ENCODE results near the gene SDK1. TPM values are rescaled to one million over a fixed set of nuclear protein-coding genes. Genes with fewer than 3 reads are reported as not detected.

The SDK1 gene
- total RNA-seq, 1 experiment from 2014 or later, result 20.0 TPM

DNA sequence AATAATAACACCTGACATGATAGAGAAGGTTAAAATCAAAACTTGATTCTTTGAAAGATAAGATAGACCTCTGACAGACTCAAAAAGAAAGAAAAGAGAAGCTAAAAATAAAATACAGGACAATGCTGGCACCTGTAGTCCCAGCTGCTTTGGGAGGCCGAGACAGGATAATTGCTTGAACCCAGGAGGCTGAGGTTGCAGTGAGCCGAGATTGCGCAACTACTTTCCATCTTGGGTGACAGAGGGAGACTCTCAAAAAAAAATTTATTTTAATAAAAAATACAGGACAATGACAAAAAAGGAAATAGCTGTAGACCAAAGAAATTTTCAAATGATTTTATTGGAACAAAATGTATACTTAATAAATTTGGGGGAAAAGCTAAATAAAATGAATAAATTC is 263.2 kb downstream of the SDK1 start:
- Mint-ChIP-seq H3K4me3 (ENCODE audit: low read depth, unreplicated experiment) (no peak overlapping the region), H3K27me3 (ENCODE audit: unreplicated experiment) (no peaks in the 10 kb centered on the region), H3K9me3 (ENCODE audit: low read depth, unreplicated experiment) (peaks cover 3% of the 10 kb centered on the region), H3K36me3 (ENCODE audit: insufficient read depth, unreplicated experiment) (no peaks in the 10 kb centered on the region), H3K27ac (ENCODE audit: unreplicated experiment) (no peak overlapping the region), H3K4me1 (ENCODE audit: low read depth, unreplicated experiment) (peaks cover 8% of the 10 kb centered on the region)
- no TSS peak for BruUV-seq (replicated peaks)
- TF ChIP-seq, protein P1, sequence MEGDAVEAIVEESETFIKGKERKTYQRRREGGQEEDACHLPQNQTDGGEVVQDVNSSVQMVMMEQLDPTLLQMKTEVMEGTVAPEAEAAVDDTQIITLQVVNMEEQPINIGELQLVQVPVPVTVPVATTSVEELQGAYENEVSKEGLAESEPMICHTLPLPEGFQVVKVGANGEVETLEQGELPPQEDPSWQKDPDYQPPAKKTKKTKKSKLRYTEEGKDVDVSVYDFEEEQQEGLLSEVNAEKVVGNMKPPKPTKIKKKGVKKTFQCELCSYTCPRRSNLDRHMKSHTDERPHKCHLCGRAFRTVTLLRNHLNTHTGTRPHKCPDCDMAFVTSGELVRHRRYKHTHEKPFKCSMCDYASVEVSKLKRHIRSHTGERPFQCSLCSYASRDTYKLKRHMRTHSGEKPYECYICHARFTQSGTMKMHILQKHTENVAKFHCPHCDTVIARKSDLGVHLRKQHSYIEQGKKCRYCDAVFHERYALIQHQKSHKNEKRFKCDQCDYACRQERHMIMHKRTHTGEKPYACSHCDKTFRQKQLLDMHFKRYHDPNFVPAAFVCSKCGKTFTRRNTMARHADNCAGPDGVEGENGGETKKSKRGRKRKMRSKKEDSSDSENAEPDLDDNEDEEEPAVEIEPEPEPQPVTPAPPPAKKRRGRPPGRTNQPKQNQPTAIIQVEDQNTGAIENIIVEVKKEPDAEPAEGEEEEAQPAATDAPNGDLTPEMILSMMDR (IDR thresholded peaks at IDR 0.05; ENCODE audit: unreplicated experiment), result no peak
- CTCF ChIA-PET, result interaction anchor here (0.9 kb wide), 1 partner anchor 12 kb away, joined by 5 read pairs; no protein-coding TSS in a partner anchor
- intact Hi-C loops (cut with micrococcal nuclease; ENCODE audit: unreplicated experiment), result no loop called here
- no peak for DNase-seq

DNA sequence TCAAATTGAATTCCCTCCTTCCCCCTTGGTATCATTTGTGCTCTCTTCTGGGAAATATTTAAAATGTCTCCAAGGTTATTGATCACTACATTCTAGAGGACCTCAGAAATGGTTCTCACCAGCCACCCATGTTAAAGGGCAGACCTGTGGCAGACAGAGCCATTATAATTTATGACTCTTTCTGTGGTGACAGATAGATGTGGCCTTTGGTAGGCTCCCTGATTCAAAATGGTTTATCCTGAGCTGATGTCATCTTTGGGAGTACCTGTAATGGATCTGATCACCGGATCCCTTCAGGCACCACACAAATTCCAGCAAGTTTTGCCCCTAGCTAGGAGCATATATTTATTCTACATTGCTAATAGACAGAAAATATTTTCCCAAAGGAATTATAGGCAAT is 267.5 kb downstream of the SDK1 start:
- Mint-ChIP-seq H3K4me1 (ENCODE audit: low read depth, unreplicated experiment) (peaks cover 10% of the 10 kb centered on the region), H3K9me3 (ENCODE audit: low read depth, unreplicated experiment) (no peaks in the 10 kb centered on the region), H3K27me3 (ENCODE audit: unreplicated experiment) (no peaks in the 10 kb centered on the region), H3K4me3 (ENCODE audit: low read depth, unreplicated experiment) (no peak overlapping the region), H3K36me3 (ENCODE audit: insufficient read depth, unreplicated experiment) (no peaks in the 10 kb centered on the region), H3K27ac (ENCODE audit: unreplicated experiment) (no peak overlapping the region)
- no peak for DNase-seq
- TF ChIP-seq, protein P1 (IDR thresholded peaks at IDR 0.05; ENCODE audit: unreplicated experiment), result no peak
- no TSS peak for BruUV-seq (replicated peaks)
- CTCF ChIA-PET, result no interaction called here
- intact Hi-C loops (cut with micrococcal nuclease; ENCODE audit: unreplicated experiment), result no loop called here

DNA sequence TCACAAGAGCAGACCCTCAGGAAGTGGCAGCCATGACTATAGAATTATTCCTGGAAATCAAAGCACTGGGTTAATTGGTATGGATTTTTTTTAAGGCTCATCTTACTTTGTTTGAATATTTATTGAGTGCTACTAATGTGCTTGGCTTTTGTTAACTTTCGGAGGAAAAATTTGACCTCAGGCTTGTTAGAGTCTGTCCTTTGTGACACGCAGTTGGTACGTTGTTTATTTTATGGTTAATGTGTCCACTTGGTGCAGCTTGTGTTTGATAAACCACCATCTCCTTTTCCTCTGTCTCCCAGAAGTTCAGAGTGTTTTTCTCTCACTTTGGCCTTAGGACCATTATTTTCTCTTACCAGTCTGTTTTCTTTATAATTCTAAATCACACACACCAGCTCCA is 268.6 kb downstream of the SDK1 start:
- no peak for DNase-seq
- TF ChIP-seq, protein P1 (IDR thresholded peaks at IDR 0.05; ENCODE audit: unreplicated experiment), result no peak
- CTCF ChIA-PET, result no interaction called here
- no TSS peak for BruUV-seq (replicated peaks)
- H3K4me3 Mint-ChIP-seq (ENCODE audit: low read depth, unreplicated experiment), result no peak overlapping the region
- H3K27ac Mint-ChIP-seq (ENCODE audit: unreplicated experiment), result no peak overlapping the region
- peaks cover 10% of the 10 kb centered on the region for H3K4me1 Mint-ChIP-seq (ENCODE audit: low read depth, unreplicated experiment)
- no peaks in the 10 kb centered on the region for H3K9me3 Mint-ChIP-seq (ENCODE audit: low read depth, unreplicated experiment)
- no peaks in the 10 kb centered on the region for H3K27me3 Mint-ChIP-seq (ENCODE audit: unreplicated experiment)
- H3K36me3 Mint-ChIP-seq (ENCODE audit: insufficient read depth, unreplicated experiment), result no peaks in the 10 kb centered on the region
- intact Hi-C loops (cut with micrococcal nuclease; ENCODE audit: unreplicated experiment), result no loop called here

DNA sequence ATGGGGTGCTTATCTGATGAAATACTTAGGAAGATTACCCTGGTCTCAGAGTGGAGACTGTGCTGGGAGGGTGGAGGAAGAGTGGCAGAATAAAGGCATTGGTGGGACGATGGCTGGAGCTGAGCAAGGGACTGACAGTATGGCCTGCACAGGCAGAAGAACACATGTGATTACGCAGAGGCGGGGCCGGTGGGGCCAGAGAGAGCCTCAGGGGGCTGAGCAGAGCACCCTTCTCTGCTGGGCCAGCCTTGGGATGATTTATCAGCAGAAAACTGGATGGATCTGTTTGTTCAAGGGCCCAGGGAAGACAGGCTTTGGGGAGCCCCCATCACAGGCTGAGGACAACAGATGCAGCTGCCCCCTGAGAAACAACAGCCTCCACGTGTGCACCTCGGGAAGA is 272.1 kb downstream of the SDK1 start:
- Mint-ChIP-seq H3K27ac (ENCODE audit: unreplicated experiment) (no peak overlapping the region), H3K4me1 (ENCODE audit: low read depth, unreplicated experiment) (peaks cover 10% of the 10 kb centered on the region), H3K27me3 (ENCODE audit: unreplicated experiment) (no peaks in the 10 kb centered on the region), H3K4me3 (ENCODE audit: low read depth, unreplicated experiment) (no peak overlapping the region), H3K9me3 (ENCODE audit: low read depth, unreplicated experiment) (peaks cover 3% of the 10 kb centered on the region), H3K36me3 (ENCODE audit: insufficient read depth, unreplicated experiment) (no peaks in the 10 kb centered on the region)
- intact Hi-C loops (cut with micrococcal nuclease; ENCODE audit: unreplicated experiment), result no loop called here
- TF ChIP-seq, protein P1 (IDR thresholded peaks at IDR 0.05; ENCODE audit: unreplicated experiment), result no peak
- DNase-seq, result no peak
- BruUV-seq (replicated peaks), result no TSS peak
- CTCF ChIA-PET, result no interaction called here
